Astrocyte of the spinal cord (primary cell): ENCODE data around the gene SLC1A2.
A peak's percentile ranks its signal among the peaks of the same experiment; 100 is the strongest.

Experiments
- DNase-seq: peaks from one replicate; pipeline ENCODE4 v3.0.0; 2011; ENCODE audit warnings: low read depth, low spot score
- H3K4me3 ChIP-seq: 2 replicates; pipeline ENCODE4 v1.5.1; 2011; ENCODE audit warnings: low read depth, mild to moderate bottlenecking, low read length, moderate library complexity
- CTCF ChIP-seq: IDR thresholded peaks from 2 replicates; pipeline ENCODE4 v1.5.1; 2012; ENCODE audit warnings: low read depth, mild to moderate bottlenecking, low read length, inconsistent platforms
- in situ Hi-C: cut with HindIII; loops from 2 replicates; pipeline ENCODE4 v1.10.0; 2017; ENCODE audit warnings: low sequenced_read_pairs

Gene SLC1A2

GRCh38 chr11:35239471-35240075 lies 179.8 kb downstream of the SLC1A2 start:
- DNase-seq = no peak
- H3K4me3 ChIP-seq = no peak overlapping the region
- TF ChIP-seq CTCF = no peak
- in situ Hi-C loops = no loop called here

DNA sequence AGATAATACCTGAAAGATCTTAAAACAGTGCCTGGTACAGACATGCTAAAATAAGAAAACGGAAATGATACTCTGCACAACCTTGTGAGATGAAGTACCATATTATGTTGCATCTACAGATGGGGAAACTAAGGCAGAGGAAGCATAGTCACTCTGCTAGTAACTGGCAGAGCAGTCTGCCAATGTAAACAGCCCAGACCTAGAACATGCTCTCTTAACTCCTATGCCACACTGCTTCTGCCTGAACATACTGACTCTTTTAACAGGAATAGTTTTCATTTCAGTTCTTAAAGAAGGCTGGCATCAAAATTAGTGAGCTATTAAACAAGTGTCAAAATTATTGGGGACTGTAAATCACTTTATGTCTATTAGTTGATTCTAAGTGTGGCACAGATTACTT lies 180.5 kb downstream of the SLC1A2 start:
- in situ Hi-C loops = no loop called here
- TF ChIP-seq CTCF = no peak
- H3K4me3 ChIP-seq = no peak overlapping the region
- DNase-seq = no peak

DNA sequence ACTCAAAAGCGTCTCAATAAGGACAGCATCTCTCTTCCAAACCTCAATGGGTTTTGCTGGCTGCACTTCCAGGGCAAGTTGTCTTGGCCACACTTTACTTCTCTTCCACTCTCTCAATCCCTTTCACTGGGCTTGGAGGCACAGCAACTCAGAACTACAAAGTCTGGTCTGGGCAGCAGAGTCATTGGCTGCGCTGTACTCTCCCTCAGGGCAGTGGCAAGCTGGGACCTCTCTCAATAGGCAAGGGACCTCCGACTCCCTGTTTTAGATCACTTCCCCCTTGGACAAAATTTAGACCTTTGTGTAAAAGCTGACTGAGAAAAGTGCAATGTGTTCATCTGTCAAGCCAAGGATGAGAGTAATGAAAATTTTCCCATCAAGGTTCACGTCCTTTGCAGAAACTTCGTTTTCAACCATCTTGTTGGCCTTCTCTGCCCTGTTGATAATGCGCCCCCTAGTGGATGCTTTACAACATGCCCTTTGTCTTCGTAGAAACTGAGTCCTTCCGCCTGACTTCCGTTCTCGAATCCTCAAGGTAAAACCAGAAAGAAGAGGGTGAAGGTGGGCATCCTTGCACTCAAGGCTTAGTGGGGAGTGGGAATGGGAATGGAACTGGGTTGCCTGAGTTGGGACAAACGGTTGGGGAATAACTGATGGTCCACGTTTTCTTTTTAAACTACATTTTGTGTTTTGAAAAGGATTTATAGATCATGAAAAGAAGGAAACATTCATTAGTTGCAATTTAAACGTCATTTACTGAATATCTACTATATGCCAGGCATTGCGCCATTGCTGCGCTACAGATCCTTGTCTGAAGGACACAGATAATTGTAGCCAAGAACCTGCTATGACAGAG lies 181.3 kb downstream of the SLC1A2 start:
- H3K4me3 ChIP-seq = no peak overlapping the region
- in situ Hi-C loops = no loop called here
- TF ChIP-seq CTCF = peak; percentile 63
- peak; percentile 45 for DNase-seq

- DNase-seq = no peak
- no peak for TF ChIP-seq CTCF
- H3K4me3 ChIP-seq = no peak overlapping the region
- in situ Hi-C loops = no loop called here
Observed at GRCh38 chr11:35237351-35237750, 182.0 kb downstream of the SLC1A2 start.

DNA sequence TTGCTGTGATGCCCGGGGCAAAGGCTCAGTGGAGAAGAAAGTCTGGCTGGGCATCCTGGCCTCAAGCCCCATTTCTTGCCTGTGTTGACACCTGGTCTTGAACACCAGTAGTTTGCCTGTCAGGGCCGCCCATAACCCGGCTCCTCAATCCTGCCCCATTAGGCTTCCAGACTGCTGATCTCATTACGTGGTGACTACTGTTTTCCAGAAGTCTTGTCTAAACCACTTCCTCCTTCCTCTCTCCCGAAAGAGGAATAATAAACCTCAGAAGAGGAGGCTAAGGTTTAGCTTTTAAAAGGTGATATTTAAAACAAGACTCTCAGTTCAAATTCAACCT lies 182.7 kb downstream of the SLC1A2 start:
- in situ Hi-C loops = no loop called here
- no peak overlapping the region for H3K4me3 ChIP-seq
- TF ChIP-seq CTCF = no peak

DNA sequence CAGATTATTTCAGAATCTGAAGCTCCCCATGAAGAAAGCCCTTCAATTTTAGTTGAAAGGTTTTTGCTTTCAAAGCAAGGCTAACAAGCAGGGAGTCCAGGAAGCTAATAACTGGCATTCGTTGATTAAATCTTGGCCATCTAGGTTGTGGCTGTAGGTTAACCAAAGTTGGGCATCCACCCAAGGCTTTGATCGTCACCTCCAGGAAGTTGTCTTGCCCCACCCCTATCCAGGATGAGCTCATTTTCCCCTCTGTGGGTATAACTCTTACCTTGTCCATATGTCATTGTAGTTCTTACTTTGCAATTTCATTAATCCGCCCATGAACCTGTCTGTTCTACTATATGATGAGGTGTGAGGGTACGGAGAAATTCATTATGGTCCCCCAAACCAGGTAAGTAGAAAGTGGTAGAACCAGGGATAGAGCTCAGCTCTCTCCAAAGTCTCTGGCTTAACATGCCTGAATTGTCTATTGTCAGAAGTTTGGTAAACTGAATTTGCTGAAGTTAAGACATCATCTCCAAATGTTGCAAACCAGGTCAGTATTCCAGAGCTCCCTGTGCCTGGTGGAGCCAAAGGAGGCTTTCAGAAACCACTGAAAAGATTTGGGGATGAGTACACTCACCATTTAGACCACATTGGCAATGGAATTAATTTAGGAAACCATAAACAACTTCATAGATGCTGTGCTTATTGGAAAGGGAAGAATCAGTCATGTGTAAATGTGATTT lies 183.3 kb downstream of the SLC1A2 start:
- in situ Hi-C loops = no loop called here

More for the DNA sequence above, 182.7 kb downstream of the SLC1A2 start:
- DNase-seq = peak; percentile 75

More for the DNA sequence above, 183.3 kb downstream of the SLC1A2 start:
- no peak overlapping the region for H3K4me3 ChIP-seq
- TF ChIP-seq CTCF = no peak
- peak; percentile 79 for DNase-seq
